Measurements from ENCODE around the gene EHD3. TPM values are rescaled to one million over a fixed set of nuclear protein-coding genes. Genes with fewer than 3 reads are reported as not detected.
A peak's percentile ranks its signal among the peaks of the same experiment; 100 is the strongest.

Gene EHD3
- total and polyA plus RNA-seq, 4 donors = 7.2 to 20.2 (median 13.2) TPM

GRCh38 chr2:31238906-31239592 is 5.1 kb downstream of the EHD3 start:
- Histone ChIP-seq H3K4me1 (ENCODE audit: control insufficient read depth in 4 of 4, insufficient read depth in 4 of 4, low read length in 3 of 4) (peaks cover 0 to 3% (median 2%) of the 10 kb centered on the region in 4 donors), H3K27ac (ENCODE audit: low read depth in 1 of 2, low read length in 2 of 2) (peak overlapping the region; percentile 68 to 76)

GRCh38 chr2:31239593-31240177 is 5.7 kb downstream of the EHD3 start:
- TF ChIP-seq MAX (IDR thresholded peaks at IDR 0.05) (peak; percentile 5), ZBTB33 (IDR thresholded peaks at IDR 0.05) (no peak), YY1 (IDR thresholded peaks at IDR 0.05) (no peak), FOXA2 (IDR thresholded peaks at IDR 0.05) (no peak), NR2F2 (IDR thresholded peaks at IDR 0.05) (peak; percentile 96), HNF4A (conservative IDR thresholded peaks at IDR 0.05) (no peak), TAF1 (conservative IDR thresholded peaks at IDR 0.05) (no peak), GABPA (IDR thresholded peaks at IDR 0.05 in 1 of 2, conservative IDR thresholded peaks at IDR 0.05 in 1 of 2) (no peak), FOXA1 (IDR thresholded peaks at IDR 0.05) (no peak), RXRA (IDR thresholded peaks at IDR 0.05) (peak in 1 of 2 donors; percentile 4), SP1 (IDR thresholded peaks at IDR 0.05) (no peak), JUND (IDR thresholded peaks at IDR 0.05) (no peak)
- Histone ChIP-seq H3K27me3 (ENCODE audit: control insufficient read depth in 4 of 4, insufficient read depth in 4 of 4, low read length in 3 of 4) (no peaks in the 10 kb centered on the region), H3K36me3 (ENCODE audit: control insufficient read depth in 4 of 4, insufficient read depth in 3 of 4, low read depth in 1 of 4, low read length in 3 of 4) (no peaks in the 10 kb centered on the region), H3K4me3 (ENCODE audit: low read depth in 1 of 3, low read length in 3 of 3) (no peak overlapping the region), H3K9ac (ENCODE audit: low read depth in 1 of 2, low read length in 2 of 2) (no peak overlapping the region), H3K27ac (ENCODE audit: low read depth in 1 of 2, low read length in 2 of 2) (peak overlapping the region; percentile 68 to 76), H3K9me3 (ENCODE audit: control insufficient read depth in 4 of 4, low read length in 3 of 4) (no peaks in the 10 kb centered on the region), H3K4me1 (ENCODE audit: control insufficient read depth in 4 of 4, insufficient read depth in 4 of 4, low read length in 3 of 4) (no peaks in the 10 kb centered on the region)
- no peak for DNase-seq (ENCODE audit: low spot score)
- 70% methylated on average over 22 of the region's 22 CpGs for WGBS

More at GRCh38 chr2:31238906-31239592, 5.1 kb downstream of the EHD3 start:
- TF ChIP-seq MAX (IDR thresholded peaks at IDR 0.05) (peak; percentile 37), FOXA2 (IDR thresholded peaks at IDR 0.05) (no peak)
- Histone ChIP-seq H3K9ac (ENCODE audit: low read depth in 1 of 2, low read length in 2 of 2) (no peak overlapping the region), H3K9me3 (ENCODE audit: control insufficient read depth in 4 of 4, low read length in 3 of 4) (no peaks in the 10 kb centered on the region), H3K36me3 (ENCODE audit: control insufficient read depth in 4 of 4, insufficient read depth in 3 of 4, low read depth in 1 of 4, low read length in 3 of 4) (no peaks in the 10 kb centered on the region), H3K4me3 (ENCODE audit: low read depth in 1 of 3, low read length in 3 of 3) (no peak overlapping the region), H3K27me3 (ENCODE audit: control insufficient read depth in 4 of 4, insufficient read depth in 4 of 4, low read length in 3 of 4) (no peaks in the 10 kb centered on the region)
- WGBS = 84% methylated on average over 13 of the region's 13 CpGs
- peak; percentile 17 for DNase-seq (ENCODE audit: low spot score)

GRCh38 chr2:31240381-31241365 is 6.7 kb downstream of the EHD3 start:
- Histone ChIP-seq H3K9me3 (ENCODE audit: control insufficient read depth in 4 of 4, low read length in 3 of 4) (no peaks in the 10 kb centered on the region), H3K4me1 (ENCODE audit: control insufficient read depth in 4 of 4, insufficient read depth in 4 of 4, low read length in 3 of 4) (no peaks in the 10 kb centered on the region), H3K4me3 (ENCODE audit: low read depth in 1 of 3, low read length in 3 of 3) (no peak overlapping the region), H3K27ac (ENCODE audit: low read depth in 1 of 2, low read length in 2 of 2) (peak overlapping the region; percentile 68 to 76), H3K27me3 (ENCODE audit: control insufficient read depth in 4 of 4, insufficient read depth in 4 of 4, low read length in 3 of 4) (no peaks in the 10 kb centered on the region), H3K36me3 (ENCODE audit: control insufficient read depth in 4 of 4, insufficient read depth in 3 of 4, low read depth in 1 of 4, low read length in 3 of 4) (no peaks in the 10 kb centered on the region), H3K9ac (ENCODE audit: low read depth in 1 of 2, low read length in 2 of 2) (no peak overlapping the region)
- WGBS = 77% methylated on average over 11 of the region's 11 CpGs
- DNase-seq (ENCODE audit: low spot score) = peak; percentile 32
- TF ChIP-seq HNF4A (conservative IDR thresholded peaks at IDR 0.05) = no peak
- TF ChIP-seq HNF4G (IDR thresholded peaks at IDR 0.05) = no peak
- no peak for TF ChIP-seq RAD21 (IDR thresholded peaks at IDR 0.05)
- no peak for TF ChIP-seq ATF3 (IDR thresholded peaks at IDR 0.05)
- no peak for TF ChIP-seq YY1 (IDR thresholded peaks at IDR 0.05)
- TF ChIP-seq EGR1 (IDR thresholded peaks at IDR 0.05; ENCODE audit: low read depth in 2 of 2) = no peak
- TF ChIP-seq CTCF (IDR thresholded peaks at IDR 0.05; ENCODE audit: low read depth, low read length, missing input control) = no peak
- no peak for TF ChIP-seq FOXA1 (IDR thresholded peaks at IDR 0.05)
- TF ChIP-seq SP1 (IDR thresholded peaks at IDR 0.05) = no peak
- TF ChIP-seq JUND (IDR thresholded peaks at IDR 0.05) = no peak
- no peak for TF ChIP-seq ZBTB33 (IDR thresholded peaks at IDR 0.05)
- no peak for TF ChIP-seq RXRA (IDR thresholded peaks at IDR 0.05)
